ENCODE measurements around the gene OTOGL.
A peak's percentile ranks its signal among the peaks of the same experiment; 100 is the strongest.

OTOGL gene

DNA sequence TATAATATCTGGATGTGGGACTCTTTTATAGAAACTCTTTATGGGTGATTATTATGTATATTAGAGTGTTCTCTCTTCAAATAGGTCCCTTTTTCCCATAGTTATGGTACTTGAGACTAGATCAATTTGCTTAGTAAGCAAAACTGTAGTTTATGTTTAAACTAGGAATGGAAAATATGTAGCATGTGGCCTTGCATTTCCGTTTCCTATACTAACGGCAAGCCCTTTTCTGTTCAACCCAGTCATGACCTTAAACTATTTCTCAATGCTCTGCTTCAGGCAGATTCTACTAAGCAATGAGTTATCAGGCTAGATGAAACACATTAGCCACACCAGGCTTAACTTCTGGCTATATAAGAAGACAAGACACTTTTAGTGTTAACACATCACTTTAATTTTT, 84.6 kb downstream of the OTOGL start:
- Mint-ChIP-seq H3K27ac (peak overlapping the region in 1 of 3 experiments; percentile 28), H3K4me1 (peaks cover 16% of the 10 kb centered on the region), H3K9me3 (no peaks in the 10 kb centered on the region), H3K27me3 (ENCODE audit: low read depth) (peaks cover 3% of the 10 kb centered on the region), H3K4me3 (no peak overlapping the region), H3K36me3 (ENCODE audit: low read depth) (no peaks in the 10 kb centered on the region)
- TF ChIP-seq, protein P1, sequence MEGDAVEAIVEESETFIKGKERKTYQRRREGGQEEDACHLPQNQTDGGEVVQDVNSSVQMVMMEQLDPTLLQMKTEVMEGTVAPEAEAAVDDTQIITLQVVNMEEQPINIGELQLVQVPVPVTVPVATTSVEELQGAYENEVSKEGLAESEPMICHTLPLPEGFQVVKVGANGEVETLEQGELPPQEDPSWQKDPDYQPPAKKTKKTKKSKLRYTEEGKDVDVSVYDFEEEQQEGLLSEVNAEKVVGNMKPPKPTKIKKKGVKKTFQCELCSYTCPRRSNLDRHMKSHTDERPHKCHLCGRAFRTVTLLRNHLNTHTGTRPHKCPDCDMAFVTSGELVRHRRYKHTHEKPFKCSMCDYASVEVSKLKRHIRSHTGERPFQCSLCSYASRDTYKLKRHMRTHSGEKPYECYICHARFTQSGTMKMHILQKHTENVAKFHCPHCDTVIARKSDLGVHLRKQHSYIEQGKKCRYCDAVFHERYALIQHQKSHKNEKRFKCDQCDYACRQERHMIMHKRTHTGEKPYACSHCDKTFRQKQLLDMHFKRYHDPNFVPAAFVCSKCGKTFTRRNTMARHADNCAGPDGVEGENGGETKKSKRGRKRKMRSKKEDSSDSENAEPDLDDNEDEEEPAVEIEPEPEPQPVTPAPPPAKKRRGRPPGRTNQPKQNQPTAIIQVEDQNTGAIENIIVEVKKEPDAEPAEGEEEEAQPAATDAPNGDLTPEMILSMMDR (IDR thresholded peaks at IDR 0.05; ENCODE audit: unreplicated experiment in 3 of 3): no peak

DNA sequence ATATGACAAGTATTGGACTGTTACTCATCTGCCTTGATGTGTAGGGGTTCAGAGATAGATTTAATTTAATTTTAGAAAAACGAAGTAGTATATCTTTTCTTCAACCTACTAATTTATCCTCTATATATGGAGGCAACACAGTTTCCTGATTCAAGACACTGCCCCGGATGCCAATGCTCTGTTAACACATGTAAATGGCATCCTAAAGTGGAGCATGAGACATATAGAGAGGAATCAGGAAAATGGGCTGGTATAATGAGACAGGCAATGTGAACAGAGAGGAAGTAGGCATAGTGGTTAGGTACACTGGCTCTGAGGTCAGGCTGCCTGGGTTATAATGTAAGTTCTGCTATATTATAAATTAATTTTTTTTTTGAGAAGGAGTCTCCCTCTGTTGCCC, 85.6 kb downstream of the OTOGL start:
- Mint-ChIP-seq H3K4me1 (peaks cover 25% of the 10 kb centered on the region), H3K36me3 (ENCODE audit: low read depth) (no peaks in the 10 kb centered on the region), H3K27ac (peak overlapping the region in 1 of 3 experiments; percentile 28), H3K9me3 (no peaks in the 10 kb centered on the region), H3K27me3 (ENCODE audit: low read depth) (peaks cover 3% of the 10 kb centered on the region), H3K4me3 (no peak overlapping the region)
- TF ChIP-seq, protein P1 (IDR thresholded peaks at IDR 0.05; ENCODE audit: unreplicated experiment in 3 of 3): no peak

DNA sequence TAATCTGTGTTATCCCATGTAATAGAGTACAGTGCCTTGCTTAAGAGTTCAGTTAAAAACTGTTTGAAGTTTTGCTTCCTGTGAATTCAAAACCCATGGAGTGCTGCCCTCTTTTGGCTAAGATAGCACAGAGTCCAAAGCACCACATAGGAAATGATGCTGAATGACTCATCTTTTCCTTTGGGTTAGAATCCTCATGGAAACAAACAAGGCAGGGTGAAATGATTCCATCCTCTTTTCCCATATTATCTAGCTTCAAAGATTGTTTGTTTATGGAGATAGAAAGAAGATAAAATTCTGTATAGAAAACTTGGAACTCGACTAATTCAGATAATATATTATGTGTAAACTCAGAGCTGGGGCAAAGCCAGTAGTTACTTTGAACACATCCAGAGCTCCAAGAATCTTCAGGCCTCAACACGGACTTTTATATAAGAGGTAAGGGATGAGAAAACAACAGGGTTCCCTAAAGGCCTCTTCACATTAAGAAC, 87.4 kb downstream of the OTOGL start:
- H3K4me3 Mint-ChIP-seq: no peak overlapping the region
- TF ChIP-seq, protein P1 (IDR thresholded peaks at IDR 0.05; ENCODE audit: unreplicated experiment in 3 of 3): peak; percentile 60 to 74 (median 73)
- no peaks in the 10 kb centered on the region for H3K36me3 Mint-ChIP-seq (ENCODE audit: low read depth)
- H3K9me3 Mint-ChIP-seq: no peaks in the 10 kb centered on the region
- H3K27me3 Mint-ChIP-seq (ENCODE audit: low read depth): no peaks in the 10 kb centered on the region
- H3K4me1 Mint-ChIP-seq: peaks cover 26% of the 10 kb centered on the region
- H3K27ac Mint-ChIP-seq: no peak overlapping the region

DNA sequence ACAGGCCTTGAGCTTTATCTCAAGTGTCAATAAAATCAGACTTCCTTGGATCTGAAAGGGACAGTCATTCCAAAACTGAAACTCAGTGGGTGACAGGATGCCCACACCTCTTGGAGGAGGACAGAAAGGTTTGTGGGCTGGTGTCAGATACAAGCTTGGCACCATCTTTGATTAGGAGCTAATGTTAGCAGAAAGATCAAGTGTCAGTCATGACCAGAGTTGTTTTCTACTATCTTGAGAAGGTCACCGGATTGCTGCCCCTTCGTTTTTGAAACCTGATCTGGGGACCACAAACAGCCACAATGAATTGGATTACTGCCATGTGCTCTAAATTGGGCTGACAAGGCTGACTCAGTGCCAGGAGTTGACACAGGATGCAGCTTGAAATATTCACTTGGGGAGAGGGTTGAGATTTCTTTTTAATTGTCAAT, 88.3 kb downstream of the OTOGL start:
- no peaks in the 10 kb centered on the region for H3K36me3 Mint-ChIP-seq (ENCODE audit: low read depth)
- H3K9me3 Mint-ChIP-seq: no peaks in the 10 kb centered on the region
- no peaks in the 10 kb centered on the region for H3K27me3 Mint-ChIP-seq (ENCODE audit: low read depth)

DNA sequence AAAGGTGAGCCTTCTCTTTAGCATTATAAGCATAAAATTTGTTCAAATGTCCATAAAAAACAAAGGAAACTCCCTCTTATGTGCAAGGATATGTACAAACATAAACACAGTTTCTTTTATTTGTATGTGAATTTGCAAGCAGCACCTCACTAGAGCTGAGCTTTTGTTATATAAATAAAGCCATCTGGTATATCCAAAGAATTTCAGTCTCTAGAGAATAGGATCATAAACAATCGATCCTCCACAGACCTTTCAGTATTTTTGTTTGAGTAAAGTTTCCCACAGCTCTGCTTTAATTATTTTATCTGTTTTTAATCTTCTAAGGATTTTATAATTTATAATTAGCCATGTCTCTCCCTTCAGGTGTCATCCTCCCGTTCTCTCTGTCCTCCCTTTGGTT, 89.2 kb downstream of the OTOGL start:
- TF ChIP-seq, protein P1 (IDR thresholded peaks at IDR 0.05; ENCODE audit: unreplicated experiment in 3 of 3): no peak
- no peaks in the 10 kb centered on the region for H3K9me3 Mint-ChIP-seq
- peaks cover 42% of the 10 kb centered on the region for H3K4me1 Mint-ChIP-seq
- H3K27me3 Mint-ChIP-seq (ENCODE audit: low read depth): no peaks in the 10 kb centered on the region
- no peaks in the 10 kb centered on the region for H3K36me3 Mint-ChIP-seq (ENCODE audit: low read depth)
- peak overlapping the region in 1 of 3 experiments; percentile 3 for H3K4me3 Mint-ChIP-seq
- H3K27ac Mint-ChIP-seq: peak overlapping the region in 2 of 3 experiments; percentile 83 to 87

More for the DNA sequence above, 88.3 kb downstream of the OTOGL start:
- H3K4me1 Mint-ChIP-seq: peaks cover 35% of the 10 kb centered on the region
- peak overlapping the region in 1 of 3 experiments; percentile 19 for H3K4me3 Mint-ChIP-seq
- TF ChIP-seq, protein P1 (IDR thresholded peaks at IDR 0.05; ENCODE audit: unreplicated experiment in 3 of 3): no peak
- no peak overlapping the region for H3K27ac Mint-ChIP-seq

DNA sequence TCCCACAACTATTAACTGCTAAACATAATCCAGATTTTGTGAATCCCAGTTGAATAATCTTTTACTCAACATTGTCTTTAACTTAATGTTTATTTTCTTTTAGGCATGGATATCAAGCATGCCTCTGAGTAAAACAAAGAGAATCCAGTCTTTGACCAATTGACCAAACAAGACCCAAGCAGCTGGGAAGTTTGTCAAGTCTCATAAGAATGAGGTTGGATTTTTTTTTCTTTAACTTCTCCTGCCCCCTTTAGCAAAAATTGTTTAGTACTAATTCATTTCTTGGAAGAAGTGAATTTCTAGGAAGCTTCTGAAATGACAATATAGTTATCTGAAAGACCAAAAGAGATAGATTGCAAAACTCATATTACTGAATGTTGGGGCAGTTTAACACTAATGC, 89.9 kb downstream of the OTOGL start:
- Mint-ChIP-seq H3K9me3 (no peaks in the 10 kb centered on the region), H3K36me3 (ENCODE audit: low read depth) (no peaks in the 10 kb centered on the region), H3K27ac (peak overlapping the region in 2 of 3 experiments; percentile 83 to 87), H3K4me1 (peaks cover 49% of the 10 kb centered on the region), H3K27me3 (ENCODE audit: low read depth) (no peaks in the 10 kb centered on the region), H3K4me3 (no peak overlapping the region)
- TF ChIP-seq, protein P1 (IDR thresholded peaks at IDR 0.05; ENCODE audit: unreplicated experiment in 3 of 3): no peak

Data from nephron (organoid).